Osteoblast (primary cell): ENCODE results near the gene LCT. TPM values are rescaled to one million over a fixed set of nuclear protein-coding genes. Genes with fewer than 3 reads are reported as not detected.
"Not testable (repeated sequence)": the region's sequence is repeated elsewhere in the genome, so short reads cannot be mapped to it uniquely, and the experiment has no call there.

Experiments used
- DNase-seq: peaks from one replicate; pipeline ENCODE4 v3.0.0; 2011; ENCODE audit warnings: low spot score, mixed read lengths; ENCODE audit not compliant: insufficient read length; ENCODE audit errors: missing footprints
- H2AFZ ChIP-seq: 2 replicates; pipeline ENCODE4 v1.6.0; 2011; ENCODE audit warnings: mild to moderate bottlenecking, low read length
- H3K27ac ChIP-seq: 2 replicates; pipeline ENCODE4 v1.5.1; 2011; ENCODE audit warnings: mild to moderate bottlenecking, low read depth, low read length, moderate library complexity
- H3K27me3 ChIP-seq: 2 replicates; pipeline ENCODE4 v1.6.0; 2012; ENCODE audit warnings: mild to moderate bottlenecking, control low read depth, inconsistent platforms, low read length, moderate library complexity; ENCODE audit not compliant: insufficient read depth
- H3K36me3 ChIP-seq: 2 replicates; pipeline ENCODE4 v1.5.1; 2011; ENCODE audit warnings: mild to moderate bottlenecking, low read length, control low read depth, moderate library complexity; ENCODE audit not compliant: insufficient read depth
- H3K4me1 ChIP-seq: 2 replicates; pipeline ENCODE4 v1.5.1; 2011; ENCODE audit warnings: mild to moderate bottlenecking, low read length, control low read depth, moderate library complexity; ENCODE audit not compliant: insufficient read depth
- H3K4me2 ChIP-seq: 2 replicates; pipeline ENCODE4 v1.6.0; 2011; ENCODE audit warnings: mild to moderate bottlenecking, low read length; ENCODE audit not compliant: insufficient read depth
- H3K4me3 ChIP-seq: fragments of 200-600 bp; sonication (generic); 3 replicates; pipeline ENCODE4 v1.5.1; 2012; ENCODE audit warnings: mild to moderate bottlenecking, low read length, inconsistent platforms; ENCODE audit not compliant: insufficient read depth
- H3K79me2 ChIP-seq: 2 replicates; pipeline ENCODE4 v1.6.0; 2012; ENCODE audit warnings: mild to moderate bottlenecking, low read length, control low read depth, inconsistent platforms; ENCODE audit not compliant: insufficient read depth
- H3K9me3 ChIP-seq: 2 replicates; pipeline ENCODE4 v1.5.1; 2011; ENCODE audit warnings: low read depth, low read length, control low read depth
- H4K20me1 ChIP-seq: 2 replicates; pipeline ENCODE4 v1.6.0; 2012; ENCODE audit warnings: mild to moderate bottlenecking, low read length, control low read depth; ENCODE audit not compliant: insufficient read depth
- total RNA-seq: library from RNA; depleted of rRNA; stranded (reverse); fragments of >200 nt; gene quantifications from 2 replicates; pipeline ENCODE4 v1.2.3, GENCODE V29; 2012
- TF ChIP-seq, protein P1 (sequence below): IDR thresholded peaks from 2 replicates; pipeline ENCODE4 v1.5.1; 2011; ENCODE audit warnings: mild to moderate bottlenecking, low read depth, low read length, moderate library complexity; ENCODE audit errors: extremely low read depth

The LCT gene
- total RNA-seq, 1 donor = under 0.01 TPM

DNA sequence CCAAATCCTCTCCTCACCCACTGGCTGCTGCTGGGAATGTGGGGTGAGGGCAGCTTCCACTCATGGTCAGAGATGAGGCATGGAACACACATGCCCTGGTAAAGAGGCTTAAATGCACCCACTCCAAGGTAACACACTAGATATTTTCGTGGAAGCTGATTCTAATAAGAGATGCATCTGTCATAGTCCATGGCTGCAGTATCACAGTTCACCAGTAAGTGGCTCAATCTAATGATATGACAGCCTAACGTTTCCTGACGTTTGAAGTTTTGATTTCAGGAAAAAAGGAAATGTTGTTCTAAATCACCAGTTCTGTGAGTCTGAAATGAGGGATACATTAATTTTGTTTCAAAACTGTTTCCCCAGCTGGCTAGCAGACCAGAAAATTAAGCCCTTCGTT lies 38.2 kb downstream of the LCT start:
- DNase-seq = peak; percentile 66
- TF ChIP-seq, protein P1, sequence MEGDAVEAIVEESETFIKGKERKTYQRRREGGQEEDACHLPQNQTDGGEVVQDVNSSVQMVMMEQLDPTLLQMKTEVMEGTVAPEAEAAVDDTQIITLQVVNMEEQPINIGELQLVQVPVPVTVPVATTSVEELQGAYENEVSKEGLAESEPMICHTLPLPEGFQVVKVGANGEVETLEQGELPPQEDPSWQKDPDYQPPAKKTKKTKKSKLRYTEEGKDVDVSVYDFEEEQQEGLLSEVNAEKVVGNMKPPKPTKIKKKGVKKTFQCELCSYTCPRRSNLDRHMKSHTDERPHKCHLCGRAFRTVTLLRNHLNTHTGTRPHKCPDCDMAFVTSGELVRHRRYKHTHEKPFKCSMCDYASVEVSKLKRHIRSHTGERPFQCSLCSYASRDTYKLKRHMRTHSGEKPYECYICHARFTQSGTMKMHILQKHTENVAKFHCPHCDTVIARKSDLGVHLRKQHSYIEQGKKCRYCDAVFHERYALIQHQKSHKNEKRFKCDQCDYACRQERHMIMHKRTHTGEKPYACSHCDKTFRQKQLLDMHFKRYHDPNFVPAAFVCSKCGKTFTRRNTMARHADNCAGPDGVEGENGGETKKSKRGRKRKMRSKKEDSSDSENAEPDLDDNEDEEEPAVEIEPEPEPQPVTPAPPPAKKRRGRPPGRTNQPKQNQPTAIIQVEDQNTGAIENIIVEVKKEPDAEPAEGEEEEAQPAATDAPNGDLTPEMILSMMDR = peak; percentile 36
- H4K20me1 ChIP-seq = no peaks in the 10 kb centered on the region
- no peaks in the 10 kb centered on the region for H3K36me3 ChIP-seq
- H3K79me2 ChIP-seq = no peaks in the 10 kb centered on the region
- peaks cover 2% of the 10 kb centered on the region for H3K9me3 ChIP-seq
- peaks cover 3% of the 10 kb centered on the region for H3K4me1 ChIP-seq
- H3K27me3 ChIP-seq = no peaks in the 10 kb centered on the region
- no peak overlapping the region for H3K4me2 ChIP-seq
- no peak overlapping the region for H3K4me3 ChIP-seq
- H3K27ac ChIP-seq = no peak overlapping the region
- H2AFZ ChIP-seq = no peak overlapping the region

DNA sequence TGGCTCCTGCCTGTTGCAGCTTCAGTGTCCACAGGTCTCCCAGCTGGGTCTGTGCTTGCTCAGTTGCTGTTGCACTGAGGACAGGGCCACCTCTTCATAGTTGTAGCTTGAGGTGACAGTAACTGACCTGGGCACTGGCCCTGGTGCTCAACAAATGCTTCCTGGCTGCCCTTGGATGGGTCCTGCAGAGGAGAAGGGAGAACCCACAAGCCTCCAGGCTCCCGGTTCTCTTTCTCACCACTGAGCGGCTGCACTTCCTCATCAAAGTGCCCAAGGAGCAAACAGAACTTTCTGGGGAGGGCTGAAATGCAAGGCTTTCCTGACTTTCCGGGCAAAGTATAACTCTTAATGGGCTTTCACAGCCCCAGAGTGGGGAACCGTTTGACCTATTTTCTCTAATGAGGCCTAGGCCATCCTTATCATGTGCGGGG lies 38.7 kb downstream of the LCT start:
- Histone ChIP-seq H3K4me3 (no peak overlapping the region), H2AFZ (no peak overlapping the region), H3K4me1 (peaks cover 3% of the 10 kb centered on the region), H3K9me3 (peaks cover 2% of the 10 kb centered on the region), H3K4me2 (no peak overlapping the region), H3K27ac (no peak overlapping the region), H4K20me1 (no peaks in the 10 kb centered on the region), H3K36me3 (no peaks in the 10 kb centered on the region), H3K79me2 (no peaks in the 10 kb centered on the region), H3K27me3 (no peaks in the 10 kb centered on the region)
- TF ChIP-seq, protein P1 = no peak
- no peak for DNase-seq

DNA sequence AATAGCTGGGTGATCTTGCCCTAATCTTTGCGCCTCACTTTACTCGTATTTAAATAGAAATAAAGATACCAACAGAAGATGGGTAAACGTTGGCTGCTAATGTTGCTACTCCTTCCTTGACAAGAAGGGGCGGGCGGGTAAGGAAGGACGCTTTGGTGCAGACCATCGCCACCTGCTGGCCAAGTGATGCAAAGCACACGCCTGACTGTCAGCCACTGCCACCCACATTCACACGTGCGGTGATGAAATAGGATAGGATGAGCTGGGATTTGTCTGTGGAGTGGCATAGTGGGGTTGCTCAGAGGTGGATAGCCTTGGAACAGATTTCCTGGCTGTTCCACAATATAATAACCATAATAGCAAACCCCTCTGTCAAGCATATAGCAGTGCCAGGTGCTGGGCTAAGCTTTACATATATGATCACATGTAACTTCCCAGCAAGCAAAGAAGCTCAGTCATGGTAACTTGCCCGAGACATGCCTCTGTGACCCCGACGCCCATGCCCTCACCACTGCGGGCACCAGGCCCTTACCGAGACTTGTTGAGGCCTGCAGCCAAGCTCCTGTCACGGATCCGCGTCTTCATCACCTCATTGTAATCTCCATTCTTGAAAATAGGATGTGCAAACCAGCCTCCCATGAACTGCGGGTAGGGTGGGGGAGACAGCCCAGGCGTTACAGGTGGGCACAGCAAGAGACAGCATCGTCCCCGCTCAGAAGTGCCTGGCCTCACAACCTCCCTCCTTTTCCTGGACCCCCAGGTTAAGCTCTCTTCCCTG lies 39.3 kb downstream of the LCT start:
- Histone ChIP-seq H3K79me2 (no peaks in the 10 kb centered on the region), H3K4me2 (no peak overlapping the region), H3K36me3 (no peaks in the 10 kb centered on the region), H3K9me3 (peaks cover 2% of the 10 kb centered on the region), H3K4me3 (no peak overlapping the region), H2AFZ (peak overlapping the region; percentile 57), H4K20me1 (no peaks in the 10 kb centered on the region), H3K27ac (no peak overlapping the region), H3K4me1 (peaks cover 3% of the 10 kb centered on the region), H3K27me3 (no peaks in the 10 kb centered on the region)
- TF ChIP-seq, protein P1 = peak; percentile 99
- DNase-seq = peak; percentile 97

DNA sequence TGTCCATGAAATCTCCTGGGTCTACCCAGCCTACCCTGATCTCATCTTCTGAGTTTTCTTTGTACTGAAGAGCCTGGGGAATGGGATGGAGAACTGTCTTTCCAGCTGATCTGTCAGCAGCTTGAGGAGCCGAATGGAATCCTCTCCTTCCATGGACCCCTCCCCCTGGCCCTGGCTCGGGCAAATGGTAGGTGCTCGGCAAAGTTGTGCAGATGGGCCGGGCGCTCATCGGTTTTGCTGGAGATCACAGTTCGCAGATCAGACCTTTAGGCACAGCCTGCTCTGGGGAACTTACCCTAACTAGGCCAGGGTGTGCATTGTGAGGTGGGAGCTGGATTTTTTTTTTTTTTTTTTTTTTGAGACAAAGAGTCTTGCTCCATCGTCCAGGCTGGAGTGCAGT lies 40.4 kb downstream of the LCT start:
- TF ChIP-seq, protein P1 = no peak
- Histone ChIP-seq H3K9me3 (peaks cover 2% of the 10 kb centered on the region), H3K4me1 (peaks cover 3% of the 10 kb centered on the region), H3K27me3 (no peaks in the 10 kb centered on the region), H3K27ac (no peak overlapping the region), H2AFZ (no peak overlapping the region), H3K4me3 (no peak overlapping the region), H3K36me3 (no peaks in the 10 kb centered on the region), H3K4me2 (no peak overlapping the region), H4K20me1 (no peaks in the 10 kb centered on the region), H3K79me2 (no peaks in the 10 kb centered on the region)
- no peak for DNase-seq

DNA sequence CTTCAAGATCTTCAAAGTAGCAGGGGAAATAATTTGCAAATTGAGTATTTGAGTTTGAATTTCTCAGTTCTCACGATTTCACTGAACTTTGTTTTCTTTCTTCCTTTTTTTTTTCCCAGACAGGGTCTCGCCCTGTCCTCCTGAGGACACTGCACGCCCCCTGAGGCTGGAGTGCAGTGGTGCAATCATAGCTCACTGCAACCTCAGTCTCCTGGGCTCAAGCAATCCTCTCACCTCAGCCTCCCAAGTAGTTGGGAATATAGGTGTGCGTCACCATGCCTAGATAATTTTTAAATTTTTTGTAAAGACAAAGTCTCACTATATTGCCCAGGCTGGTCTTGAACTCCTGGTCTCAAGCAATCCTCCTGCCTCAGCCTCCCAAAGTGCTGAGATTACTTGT lies 41.3 kb downstream of the LCT start:
- H3K79me2 ChIP-seq, H2AFZ ChIP-seq, H3K36me3 ChIP-seq, H3K4me2 ChIP-seq, H3K27ac ChIP-seq, H4K20me1 ChIP-seq, DNase-seq, H3K9me3 ChIP-seq, H3K4me1 ChIP-seq, H3K27me3 ChIP-seq, H3K4me3 ChIP-seq: not testable (repeated sequence)
